GM21529 (cell line): ENCODE measurements around the gene STK32C.

Experiments
- ATAC-seq: cut with Tn5 transposase; IDR thresholded peaks from one replicate; pipeline ENCODE4 v1.9.1; 2021; ENCODE audit not compliant: unreplicated experiment

The STK32C gene

DNA sequence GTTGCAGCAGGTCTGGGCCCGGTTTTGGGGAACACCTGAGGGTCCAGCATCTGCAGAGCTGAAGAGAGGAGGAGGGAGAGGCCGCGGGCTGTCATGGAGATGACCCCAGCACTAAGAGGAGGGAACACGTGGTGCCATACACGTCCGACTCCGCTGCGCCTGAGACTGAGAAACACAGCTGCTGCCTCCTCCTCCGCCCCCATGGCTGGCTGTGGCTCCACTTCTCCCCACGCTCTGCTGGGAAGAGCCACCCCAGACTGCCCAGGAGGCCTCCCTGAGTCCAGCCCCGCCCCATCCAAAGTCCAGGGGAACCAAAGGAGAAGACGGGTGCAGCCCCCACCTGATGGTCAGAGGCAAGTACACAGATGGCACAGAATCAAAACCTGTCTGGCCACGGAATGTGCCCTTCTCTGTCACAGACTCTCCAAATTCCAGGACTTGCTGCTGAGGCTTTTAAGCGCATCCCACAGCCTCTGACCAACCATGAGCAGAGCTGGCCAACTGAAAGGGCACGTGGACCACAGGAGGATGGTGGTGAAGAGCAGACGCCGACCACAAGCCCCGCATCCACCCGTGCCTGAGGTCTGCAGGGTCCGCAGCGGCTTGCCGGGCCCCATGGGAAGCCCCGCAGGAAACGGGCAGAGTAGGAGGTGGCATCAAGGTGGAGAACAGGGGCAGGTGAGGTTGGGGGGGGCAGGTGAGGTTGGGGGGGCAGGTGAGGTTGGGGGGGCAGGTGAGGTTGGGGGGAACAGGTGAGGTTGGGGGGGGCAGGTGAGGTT, 24.0 kb downstream of the STK32C start:
- ATAC-seq, result no peak

- no peak for ATAC-seq
Observed at GRCh38 chr10:132282667-132283603, 24.8 kb downstream of the STK32C start.

GRCh38 chr10:132281915-132282666, 25.7 kb downstream of the STK32C start:
- ATAC-seq, result no peak

GRCh38 chr10:132280646-132281074, 27.1 kb downstream of the STK32C start:
- no peak for ATAC-seq

DNA sequence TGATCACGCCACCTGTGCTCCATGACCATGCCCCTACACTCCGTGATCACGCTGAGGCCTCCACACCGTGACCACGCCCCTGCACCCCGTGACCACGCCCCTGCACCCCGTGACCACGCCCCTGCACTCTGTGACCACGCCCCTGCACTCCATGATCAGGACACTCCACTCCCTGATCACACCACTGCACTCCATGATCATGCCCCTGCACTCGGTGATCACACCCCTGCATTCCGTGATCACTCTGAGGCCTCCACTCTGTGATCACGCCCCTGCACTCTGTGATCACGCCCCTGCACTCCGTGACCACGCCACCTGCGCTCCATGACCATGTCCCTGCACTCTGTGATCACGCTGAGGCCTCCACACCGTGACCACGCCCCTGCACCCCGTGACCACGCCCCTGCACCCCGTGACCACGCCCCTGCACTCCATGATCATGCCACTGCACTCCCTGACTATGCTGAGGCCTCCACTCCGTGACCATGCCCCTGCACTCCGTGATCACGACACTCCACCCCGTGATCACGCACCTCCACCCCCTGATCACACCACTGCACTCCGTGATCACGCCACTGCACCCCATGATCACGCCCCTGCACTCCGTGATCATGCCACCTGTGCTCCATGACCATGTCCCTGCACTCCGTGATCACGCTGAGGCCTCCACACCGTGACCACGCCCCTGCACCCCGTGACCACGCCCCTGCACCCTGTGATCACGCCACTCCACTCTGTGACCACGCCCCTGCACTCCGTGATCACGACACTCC, 27.7 kb downstream of the STK32C start:
- no peak for ATAC-seq

DNA sequence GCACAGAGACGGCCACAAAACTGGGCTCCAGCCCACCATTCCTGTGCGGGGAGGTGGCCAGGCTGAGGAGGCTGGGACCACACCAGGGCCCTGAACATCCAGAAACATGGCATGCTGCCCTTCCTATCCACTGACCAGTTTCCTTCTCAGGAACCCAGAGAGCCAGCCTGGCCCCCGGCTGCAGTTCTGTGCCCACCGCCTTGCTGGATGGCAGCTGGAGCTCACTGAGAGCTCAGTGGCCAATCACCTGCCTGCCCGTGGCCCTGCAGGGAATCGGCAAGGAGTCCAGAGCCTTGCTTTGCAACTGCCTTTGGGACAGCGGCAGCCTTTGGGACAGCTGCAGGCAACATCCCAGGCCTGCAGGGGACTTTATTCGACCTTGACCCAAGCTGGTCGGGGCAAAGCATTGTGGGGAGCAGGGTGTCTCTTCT, 30.4 kb downstream of the STK32C start:
- ATAC-seq, result no peak

DNA sequence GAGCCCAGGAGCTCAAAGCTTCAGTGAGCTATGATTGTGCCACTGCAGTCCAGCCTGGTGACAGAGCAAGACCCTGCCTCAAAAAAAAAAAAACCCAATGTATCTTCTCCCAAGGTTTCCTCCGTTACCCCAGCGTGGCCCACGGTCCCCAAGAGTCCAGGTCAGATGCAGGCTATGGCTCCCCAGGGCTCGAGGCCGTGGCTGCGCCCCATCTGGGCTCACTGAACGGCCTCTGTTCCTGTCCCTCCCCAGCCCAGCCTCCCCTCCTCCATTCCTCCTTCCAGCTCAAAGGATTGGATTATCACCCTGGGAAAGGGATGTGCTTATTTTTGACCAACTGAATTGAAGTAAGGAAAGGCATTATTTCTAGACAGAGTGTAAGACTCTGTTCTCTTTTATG, 31.0 kb downstream of the STK32C start:
- ATAC-seq, result no peak

DNA sequence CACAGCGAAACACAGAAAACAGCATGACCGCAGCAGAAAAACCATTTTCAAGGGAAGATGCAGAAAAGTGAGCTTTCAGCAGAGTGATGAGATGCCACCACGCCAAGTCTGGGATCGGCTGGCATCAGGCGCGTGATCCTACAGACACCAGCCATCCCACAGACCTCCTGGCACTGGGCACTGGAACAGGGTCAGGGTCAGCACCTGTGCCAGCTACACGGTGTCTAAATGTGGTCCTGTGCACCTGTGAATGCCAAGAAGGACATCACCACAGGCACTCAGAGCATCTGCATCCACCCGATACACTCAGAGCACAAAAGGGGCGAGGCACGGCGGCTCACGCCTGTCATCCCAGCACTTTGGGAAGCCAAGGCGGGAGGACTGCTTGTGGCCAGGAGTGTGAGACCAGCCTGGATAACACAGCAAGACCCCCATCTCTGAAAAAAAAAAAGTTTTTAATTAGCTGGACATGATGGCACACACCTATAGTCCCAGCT, 31.5 kb downstream of the STK32C start:
- ATAC-seq, result no peak

DNA sequence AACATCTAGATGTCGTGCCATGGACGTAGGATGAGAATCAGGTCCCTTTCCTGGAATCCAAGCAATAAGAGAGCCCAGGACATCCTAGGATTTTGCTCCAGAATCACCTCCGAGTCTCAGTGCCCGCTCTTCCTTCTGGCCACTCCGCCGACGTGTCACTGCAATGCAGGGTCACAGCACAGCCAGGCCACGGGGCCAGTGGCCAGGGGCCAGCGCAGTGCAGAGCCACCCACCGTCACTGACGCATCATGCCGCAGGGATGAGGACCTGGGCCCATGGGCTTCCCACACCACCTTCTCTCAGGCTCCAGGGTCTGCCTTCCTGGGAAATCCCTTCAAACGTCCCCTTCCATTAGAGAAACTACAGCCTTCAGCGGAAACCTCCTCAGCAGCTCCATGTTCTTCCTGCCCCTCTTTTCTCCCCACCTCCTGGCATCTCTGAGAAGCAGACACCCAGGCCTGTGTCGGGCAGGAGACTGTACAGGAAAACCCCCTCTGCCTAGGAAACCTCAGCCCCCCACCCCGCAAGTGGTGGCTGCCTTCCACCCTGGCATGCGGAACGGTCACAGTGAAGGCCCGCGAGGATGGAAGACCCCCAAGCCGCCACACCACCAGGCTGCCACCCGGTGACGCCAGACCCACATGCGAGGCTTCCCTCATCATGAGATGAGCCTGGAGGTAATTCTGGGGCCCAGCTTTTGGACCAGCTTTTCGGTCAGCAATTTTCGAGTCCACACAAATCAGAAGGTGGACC, 32.1 kb downstream of the STK32C start:
- ATAC-seq, result no peak

DNA sequence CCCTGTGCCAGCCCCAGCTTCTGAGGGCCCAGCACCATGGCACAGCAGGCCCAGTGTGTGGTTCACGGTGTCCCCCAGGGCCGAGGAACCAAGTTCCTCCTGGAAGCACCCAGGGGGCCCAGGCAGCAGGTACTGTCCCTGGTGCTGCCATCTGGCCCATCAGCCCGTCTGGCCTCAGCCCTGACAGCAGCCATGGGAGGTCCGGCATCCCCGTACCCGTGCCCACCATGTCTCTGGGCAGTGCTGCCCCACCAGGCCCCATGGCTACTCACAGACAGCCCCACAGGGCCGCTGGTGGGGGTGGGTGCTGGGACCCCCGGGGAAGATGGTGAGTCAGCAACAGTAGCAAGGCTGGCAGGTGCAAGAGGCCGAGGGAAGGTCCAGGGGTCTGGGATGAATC, 32.8 kb downstream of the STK32C start:
- ATAC-seq, result no peak

- no peak for ATAC-seq
Observed at GRCh38 chr10:132274581-132274980, 33.2 kb downstream of the STK32C start.

- ATAC-seq, result no peak
Observed at GRCh38 chr10:132273966-132274365, 33.8 kb downstream of the STK32C start.

DNA sequence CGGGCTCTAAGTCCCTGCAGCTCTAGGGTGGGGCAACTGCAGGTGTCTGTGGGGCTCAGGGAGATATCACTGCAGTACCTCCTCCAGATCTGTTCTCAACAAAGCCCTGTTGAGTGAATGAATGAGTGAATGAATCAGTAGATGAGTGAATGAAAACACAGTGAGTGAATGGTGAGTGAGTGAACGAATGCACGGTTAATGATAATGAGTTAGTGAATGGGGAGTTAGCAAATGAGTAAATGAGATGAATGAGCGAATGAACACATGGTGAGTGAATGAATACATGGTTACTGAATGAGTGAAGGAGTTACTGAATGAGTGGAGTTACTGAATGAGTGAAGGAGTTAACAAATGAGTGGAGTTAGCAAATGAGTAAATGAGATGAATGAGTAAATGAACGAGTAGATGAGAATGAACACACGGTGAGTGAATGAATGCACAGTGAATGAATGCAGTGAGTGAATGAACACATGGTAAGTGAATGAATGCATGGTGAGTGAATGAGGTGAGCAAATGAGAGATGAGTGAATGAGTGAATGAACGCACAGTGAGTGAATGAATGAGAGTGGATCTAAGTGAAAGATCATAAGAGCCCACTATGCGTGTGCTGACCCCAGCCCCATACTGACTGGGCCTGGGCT, 34.3 kb downstream of the STK32C start:
- ATAC-seq, result no peak

DNA sequence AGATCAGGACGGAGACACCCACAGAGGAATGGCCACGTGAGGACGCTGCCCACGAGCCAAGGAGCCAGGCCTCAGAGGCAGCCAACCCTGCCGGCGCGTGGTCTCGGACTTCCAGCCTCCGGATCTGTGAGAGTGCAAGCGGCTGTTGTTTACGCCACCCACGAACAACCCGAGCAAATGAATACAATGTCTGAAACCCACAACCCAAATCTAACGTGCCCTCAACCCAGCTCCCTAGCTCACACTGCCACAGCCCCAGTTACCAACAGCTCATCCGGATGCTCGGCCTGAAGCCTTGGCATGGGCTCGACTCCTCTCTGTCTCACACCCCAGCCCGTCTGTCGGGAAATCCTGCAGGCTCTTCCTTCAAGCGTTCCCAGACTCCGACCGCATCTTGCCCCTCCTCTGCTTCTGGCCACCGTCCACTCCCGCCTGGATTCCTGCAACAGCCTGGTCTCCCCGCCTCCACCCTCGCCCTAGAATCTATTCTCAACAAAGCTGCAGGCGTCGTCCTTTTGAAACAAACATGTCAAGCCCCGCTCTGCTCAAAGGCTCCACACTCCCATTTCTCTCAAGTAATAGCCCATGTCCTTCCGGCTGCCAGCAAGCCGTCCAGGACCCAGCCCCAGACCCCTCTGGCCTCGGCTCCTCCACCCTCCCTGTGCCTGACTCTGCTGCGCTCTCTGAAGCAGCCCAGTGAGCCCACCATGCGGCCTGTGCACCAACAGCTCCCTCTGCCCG, 35.3 kb downstream of the STK32C start:
- no peak for ATAC-seq

GRCh38 chr10:132271458-132272230, 36.1 kb downstream of the STK32C start:
- ATAC-seq, result no peak

GRCh38 chr10:132270721-132271457, 36.9 kb downstream of the STK32C start:
- no peak for ATAC-seq

GRCh38 chr10:132270256-132270655, 37.5 kb downstream of the STK32C start:
- ATAC-seq, result no peak
